Measurements from ENCODE around the gene STK10. TPM values are rescaled to one million over a fixed set of nuclear protein-coding genes. Genes with fewer than 3 reads are reported as not detected.
"Not testable (repeated sequence)": the region's sequence is repeated elsewhere in the genome, so short reads cannot be mapped to it uniquely, and the experiment has no call there.

Gene STK10
- total RNA-seq, 1 experiment from 2014 or later = 25.7 TPM

- no peaks in the 10 kb centered on the region for H3K27me3 ChIP-seq (ENCODE audit: low read length)
- H2AFZ ChIP-seq (ENCODE audit: low read length) = no peak overlapping the region
- TF ChIP-seq EZH2 (IDR thresholded peaks at IDR 0.05; ENCODE audit: low read length, unreplicated experiment) = no peak
- no peak for TF ChIP-seq EZH2phosphoT487 (IDR thresholded peaks at IDR 0.05; ENCODE audit: borderline replicate concordance, low read length)
- TF ChIP-seq CTCF (conservative IDR thresholded peaks at IDR 0.05; ENCODE audit: low read depth, low read length) = no peak
- DNase-seq (no peak), ATAC-seq (no peak)
- POLR2A ChIA-PET (ENCODE audit: unreplicated experiment) = no interaction called here
- no peaks in the 10 kb centered on the region for H4K20me1 ChIP-seq (ENCODE audit: low read length)
- no peaks in the 10 kb centered on the region for H3F3A ChIP-seq (ENCODE audit: low read length, unreplicated experiment)
- intact Hi-C loops (cut with micrococcal nuclease) = no loop called here
- H3K4me3 ChIP-seq (ENCODE audit: low read length) = no peak overlapping the region
- H3K4me1 ChIP-seq (ENCODE audit: insufficient read depth, low read length) = no peaks in the 10 kb centered on the region
- CTCF ChIA-PET = no interaction called here
- BruUV-seq (replicated peaks) = no TSS peak
- no peaks in the 10 kb centered on the region for H3K79me2 ChIP-seq (ENCODE audit: low read length)
- no peak overlapping the region for H3K27ac ChIP-seq (ENCODE audit: low read length)
- H3K4me2 ChIP-seq (ENCODE audit: low read length) = no peak overlapping the region
- peaks cover 10% of the 10 kb centered on the region for H3K36me3 ChIP-seq (ENCODE audit: low read depth, low read length)
- H3K9me3 ChIP-seq (ENCODE audit: low read length) = no peaks in the 10 kb centered on the region
- no peaks in the 10 kb centered on the region for H3K9me2 ChIP-seq (replicated peaks; ENCODE audit: low read length)
- no peak overlapping the region for H3K9ac ChIP-seq (ENCODE audit: low read length)
Measured at GRCh38 chr5:172151661-172152210, 36.3 kb downstream of the STK10 start.

- ATAC-seq = no peak
- Histone ChIP-seq H3K4me2 (ENCODE audit: low read length) (no peak overlapping the region), H3K9ac (ENCODE audit: low read length) (no peak overlapping the region), H3F3A (ENCODE audit: low read length, unreplicated experiment) (no peaks in the 10 kb centered on the region), H3K4me3 (ENCODE audit: low read length) (no peak overlapping the region), H3K9me2 (replicated peaks; ENCODE audit: low read length) (no peaks in the 10 kb centered on the region), H4K20me1 (ENCODE audit: low read length) (no peaks in the 10 kb centered on the region; the same call in 1 of the 2 replicates), H2AFZ (ENCODE audit: low read length) (no peak overlapping the region), H3K27me3 (ENCODE audit: low read length) (no peaks in the 10 kb centered on the region), H3K27ac (ENCODE audit: low read length) (no peak overlapping the region), H3K9me3 (ENCODE audit: low read length) (no peaks in the 10 kb centered on the region), H3K36me3 (ENCODE audit: low read depth, low read length) (peaks cover 3% of the 10 kb centered on the region; the same call in 1 of the 2 replicates), H3K79me2 (ENCODE audit: low read length) (no peaks in the 10 kb centered on the region; the same call in 1 of the 2 replicates), H3K4me1 (ENCODE audit: insufficient read depth, low read length) (no peaks in the 10 kb centered on the region)
- no TSS peak for BruUV-seq (replicated peaks)
- POLR2A ChIA-PET (ENCODE audit: unreplicated experiment) = no interaction called here
- TF ChIP-seq EZH2 (IDR thresholded peaks at IDR 0.05; ENCODE audit: low read length, unreplicated experiment) (no peak), EZH2phosphoT487 (IDR thresholded peaks at IDR 0.05; ENCODE audit: borderline replicate concordance, low read length) (no peak), CTCF (conservative IDR thresholded peaks at IDR 0.05; ENCODE audit: low read depth, low read length) (no peak)
- CTCF ChIA-PET = no interaction called here
- intact Hi-C loops (cut with micrococcal nuclease) = no loop called here
- no peak for DNase-seq
Measured at GRCh38 chr5:172150514-172151425, 37.3 kb downstream of the STK10 start.

GRCh38 chr5:172149481-172149880 is 38.5 kb downstream of the STK10 start:
- DNase-seq; H3K9me2 ChIP-seq (replicated peaks; ENCODE audit: low read length); H4K20me1 ChIP-seq (ENCODE audit: low read length); CTCF ChIA-PET; BruUV-seq (replicated peaks); H3K4me3 ChIP-seq (ENCODE audit: low read length); H3K36me3 ChIP-seq (ENCODE audit: low read depth, low read length); H3K27ac ChIP-seq (ENCODE audit: low read length); H3K4me2 ChIP-seq (ENCODE audit: low read length); intact Hi-C loops (cut with micrococcal nuclease); H3K79me2 ChIP-seq (ENCODE audit: low read length); ATAC-seq; H2AFZ ChIP-seq (ENCODE audit: low read length); H3F3A ChIP-seq (ENCODE audit: low read length, unreplicated experiment); H3K9me3 ChIP-seq (ENCODE audit: low read length); H3K9ac ChIP-seq (ENCODE audit: low read length); H3K27me3 ChIP-seq (ENCODE audit: low read length); POLR2A ChIA-PET (ENCODE audit: unreplicated experiment); H3K4me1 ChIP-seq (ENCODE audit: insufficient read depth, low read length): not testable (repeated sequence)

Measured in PC-3 (cell line).